H1 (cell line): ENCODE results near the gene HFM1. TPM values are rescaled to one million over a fixed set of nuclear protein-coding genes. Genes with fewer than 3 reads are reported as not detected.

ENCODE experiments used
- CTCF ChIA-PET: fragments of 300-600 bp; sonication (Branson Sonifier 250); formaldehyde crosslinking; loops from one replicate; lab custom pipeline; 2021; ENCODE audit not compliant: partially characterized antibody; lab: Charles Lee
- POLR2A ChIA-PET: fragments of 300-600 bp; sonication (Branson Sonifier 250); formaldehyde crosslinking; loops from one replicate; lab custom pipeline; 2021; ENCODE audit warnings: inconsistent platforms; ENCODE audit not compliant: partially characterized antibody; lab: Charles Lee
- DNase-seq, 2 experiments: peaks; one replicate each; pipeline versions ENCODE4 v3.0.0 to v3.0.0-alpha.2; 2010 to 2022; ENCODE audit warnings: low spot score in 2 of 2, low read depth in 1 of 2, mixed read lengths in 1 of 2
- FAIRE-seq: peaks from 2 replicates; lab custom pipeline; 2011; peaks lifted over from hg19 to GRCh38; lab: Jason Lieb, UNC
- H2AFZ ChIP-seq: 2 replicates; pipeline ENCODE4 v1.8.1; 2012; ENCODE audit warnings: low read length, inconsistent platforms
- H2AK5ac ChIP-seq: 2 replicates; pipeline ENCODE4 v1.6.1; 2013; ENCODE audit warnings: low read depth, low read length
- H2BK120ac ChIP-seq: replicated peaks from 2 replicates; pipeline ENCODE3; 2013; ENCODE audit warnings: low read depth, low read length, inconsistent platforms
- H2BK12ac ChIP-seq: 2 replicates; pipeline ENCODE4 v1.6.1; 2013; ENCODE audit warnings: low read depth, low read length
- H2BK15ac ChIP-seq: 2 replicates; pipeline ENCODE4 v1.6.1; 2013; ENCODE audit warnings: low read length
- H2BK20ac ChIP-seq: 2 replicates; pipeline ENCODE4 v1.6.1; 2013; ENCODE audit warnings: low read length
- H2BK5ac ChIP-seq: 2 replicates; pipeline ENCODE4 v1.6.1; 2013; ENCODE audit warnings: low read depth, low read length
- H3K14ac ChIP-seq: 2 replicates; pipeline ENCODE4 v1.6.1; 2013; ENCODE audit warnings: inconsistent platforms; ENCODE audit not compliant: insufficient read length
- H3K18ac ChIP-seq: 2 replicates; pipeline ENCODE4 v1.6.1; 2013; ENCODE audit warnings: low read length; ENCODE audit errors: extremely low read depth
- H3K23ac ChIP-seq: 2 replicates; pipeline ENCODE4 v1.6.1; 2013; ENCODE audit warnings: inconsistent platforms; ENCODE audit not compliant: insufficient read length
- H3K23me2 ChIP-seq: 2 replicates; pipeline ENCODE4 v1.6.1; 2013; ENCODE audit warnings: low read depth, low read length
- H3K27ac ChIP-seq: 2 replicates; pipeline ENCODE4 v1.6.1; 2011; ENCODE audit warnings: low read depth, low read length, inconsistent platforms
- H3K27me3 ChIP-seq, 4 experiments: replicated peaks in 1 of 4; 1 replicate in 1 of 4; 2 replicates in 3 of 4; pipeline versions ENCODE4 v1.6.1 to v1.8.1; 2011 to 2013; ENCODE audit warnings: low read length in 3 of 4, mild to moderate bottlenecking in 3 of 4, inconsistent platforms in 2 of 4, mixed read lengths in 2 of 4, moderate library complexity in 1 of 4; ENCODE audit not compliant: control insufficient read depth in 3 of 4, insufficient read depth in 3 of 4; ENCODE audit errors: extremely low read depth in 1 of 4
- H3K36me3 ChIP-seq, 4 experiments: 2 replicates each; pipeline versions ENCODE4 v1.6.1 to v1.8.1; 2011 to 2013; ENCODE audit warnings: mild to moderate bottlenecking in 4 of 4, low read length in 3 of 4, moderate library complexity in 2 of 4, control low read depth in 1 of 4, inconsistent platforms in 1 of 4; ENCODE audit not compliant: insufficient read depth in 4 of 4, control insufficient read depth in 2 of 4
- H3K4ac ChIP-seq: replicated peaks from 2 replicates; pipeline ENCODE3; 2013; ENCODE audit warnings: low read length, low read depth, mixed read lengths, inconsistent platforms; ENCODE audit not compliant: insufficient read length
- H3K4me1 ChIP-seq, 4 experiments: replicated peaks in 1 of 4; 1 replicate in 1 of 4; 2 replicates in 3 of 4; pipeline versions ENCODE4 v1.6.1 to v1.8.1; 2011 to 2013; ENCODE audit warnings: low read length in 3 of 4, inconsistent platforms in 2 of 4, mixed read lengths in 1 of 4; ENCODE audit not compliant: insufficient read depth in 4 of 4, control insufficient read depth in 3 of 4
- H3K4me2 ChIP-seq, 2 experiments: 2 replicates each; pipeline versions ENCODE4 v1.6.1 to v1.8.1; 2011 to 2013; ENCODE audit warnings: low read depth in 2 of 2, low read length in 2 of 2, control low read depth in 1 of 2, inconsistent platforms in 1 of 2, mild to moderate bottlenecking in 1 of 2; ENCODE audit not compliant: insufficient read depth in 1 of 2
- H3K4me3 ChIP-seq, 4 experiments: fragments of 200-600, 300-600 bp in 1 of 4; sonication (generic), shearing (Covaris generic), sonication (Bioruptor Twin) in 1 of 4; 2 replicates each; pipeline versions ENCODE4 v1.5.1 to v1.8.1; 2011 to 2016; ENCODE audit warnings: low read length in 4 of 4, low read depth in 3 of 4, control low read depth in 2 of 4, inconsistent platforms in 2 of 4, mild to moderate bottlenecking in 2 of 4, mixed read lengths in 1 of 4, moderate library complexity in 1 of 4; ENCODE audit not compliant: insufficient read depth in 2 of 4; ENCODE audit errors: extremely low read depth in 1 of 4
- H3K56ac ChIP-seq: replicated peaks from 2 replicates; pipeline ENCODE3; 2013; ENCODE audit warnings: low read depth, mild to moderate bottlenecking, mixed read lengths, low read length, inconsistent platforms; ENCODE audit not compliant: insufficient read length
- H3K79me1 ChIP-seq: 2 replicates; pipeline ENCODE4 v1.6.1; 2013; ENCODE audit warnings: low read depth, low read length, control low read depth
- H3K79me2 ChIP-seq, 2 experiments: 2 replicates each; pipeline versions ENCODE4 v1.6.1 to v1.8.1; 2012 to 2013; ENCODE audit warnings: low read length in 2 of 2, mild to moderate bottlenecking in 2 of 2, inconsistent platforms in 1 of 2; ENCODE audit not compliant: insufficient read depth in 2 of 2, control insufficient read depth in 1 of 2
- H3K9ac ChIP-seq, 4 experiments: replicated peaks in 1 of 4; 1 replicate in 1 of 4; 2 replicates in 3 of 4; pipeline versions ENCODE4 v1.6.1 to v1.8.1; 2011 to 2013; ENCODE audit warnings: low read depth in 3 of 4, low read length in 3 of 4, control low read depth in 2 of 4, mild to moderate bottlenecking in 2 of 4, moderate library complexity in 2 of 4, inconsistent platforms in 1 of 4; ENCODE audit errors: extremely low read depth in 1 of 4
- H3K9me3 ChIP-seq, 2 experiments: 2 replicates each; pipeline versions ENCODE4 v1.6.1 to v1.8.1; 2012 to 2013; ENCODE audit warnings: mild to moderate bottlenecking in 2 of 2, moderate library complexity in 2 of 2, control low read depth in 1 of 2, inconsistent platforms in 1 of 2, low read depth in 1 of 2, low read length in 1 of 2, mixed read lengths in 1 of 2; ENCODE audit not compliant: insufficient read depth in 2 of 2
- H4K20me1 ChIP-seq, 2 experiments: replicated peaks in 1 of 2; 2 replicates each; pipeline versions ENCODE3 to v1.8.1; 2011 to 2013; ENCODE audit warnings: inconsistent platforms in 2 of 2, low read length in 2 of 2, mild to moderate bottlenecking in 1 of 2; ENCODE audit not compliant: insufficient read depth in 2 of 2, control insufficient read depth in 1 of 2
- H4K5ac ChIP-seq: 2 replicates; pipeline ENCODE4 v1.6.1; 2013; ENCODE audit warnings: low read length, low read depth, mixed read lengths, inconsistent platforms; ENCODE audit not compliant: insufficient read length
- H4K8ac ChIP-seq: 2 replicates; pipeline ENCODE4 v1.8.0; 2013; ENCODE audit warnings: mild to moderate bottlenecking, moderate library complexity, low read length, inconsistent platforms; ENCODE audit not compliant: insufficient read depth; ENCODE audit errors: extremely low read depth
- H4K91ac ChIP-seq: replicated peaks from 2 replicates; pipeline ENCODE3; 2013; ENCODE audit warnings: low read length, mixed read lengths, inconsistent platforms; ENCODE audit not compliant: insufficient read length
- BRCA1 ChIP-seq: IDR thresholded peaks from 2 replicates; pipeline ENCODE4 v1.6.1; 2012; ENCODE audit warnings: low read depth, low read length, improper control_type of control experiment
- EGR1 ChIP-seq: IDR thresholded peaks from 2 replicates; pipeline ENCODE4 v1.6.1; 2011; ENCODE audit warnings: low read depth, low read length, borderline replicate concordance
- KDM1A ChIP-seq: fragments of 200-600, 300-600 bp; sonication (generic); IDR thresholded peaks from 2 replicates; pipeline ENCODE4 v1.7.1; 2016; ENCODE audit warnings: mild to moderate bottlenecking, low read length, borderline replicate concordance
- KDM4A ChIP-seq: IDR thresholded peaks from one replicate; pipeline ENCODE4 v1.7.1; 2012; ENCODE audit warnings: low read depth, mild to moderate bottlenecking, moderate library complexity, low read length, inconsistent platforms; ENCODE audit not compliant: severe bottlenecking
- NRF1 ChIP-seq: IDR thresholded peaks from 2 replicates; pipeline ENCODE4 v1.6.1; 2011; ENCODE audit warnings: mild to moderate bottlenecking, low read depth, low read length, improper control_type of control experiment
- POU5F1 ChIP-seq: IDR thresholded peaks from 2 replicates; pipeline ENCODE4 v1.6.1; 2011; ENCODE audit warnings: low read depth, mild to moderate bottlenecking, low read length, moderate library complexity
- RBBP5 ChIP-seq: IDR thresholded peaks from 2 replicates; pipeline ENCODE4 v1.7.1; 2012; ENCODE audit warnings: low read depth, mild to moderate bottlenecking, inconsistent platforms, low read length, moderate library complexity, borderline replicate concordance
- RNF2 ChIP-seq: fragments of 200-900, 300-1000 bp; sonication (generic); IDR thresholded peaks from 2 replicates; pipeline ENCODE4 v1.7.1; 2016; ENCODE audit warnings: borderline replicate concordance, low read depth, mild to moderate bottlenecking, antibody characterized with exemption, low read length; ENCODE audit not compliant: poor library complexity, severe bottlenecking; ENCODE audit errors: missing control alignments
- SIN3A ChIP-seq, 2 experiments: IDR thresholded peaks in 1 of 2; conservative IDR thresholded peaks in 1 of 2; 2 replicates each; pipeline ENCODE4 v1.6.1; 2011 to 2012; ENCODE audit warnings: low read length in 2 of 2, improper control_type of control experiment in 1 of 2, low read depth in 1 of 2, mild to moderate bottlenecking in 1 of 2
- SP2 ChIP-seq: IDR thresholded peaks from 2 replicates; pipeline ENCODE4 v1.6.1; 2012; ENCODE audit warnings: mild to moderate bottlenecking, low read length, inconsistent platforms
- TEAD4 ChIP-seq: IDR thresholded peaks from 2 replicates; pipeline ENCODE4 v1.6.1; 2012; ENCODE audit warnings: low read depth, low read length, inconsistent platforms, mixed read lengths
- WGBS, 2 experiments: shearing (Covaris generic) in 1 of 2; methylation state at CpG; one replicate each; pipeline versions ENCODE4 v1.1.6 to v1.1.7; 2013 to 2015; ENCODE audit warnings: low lambda C conversion rate in 2 of 2, mixed read lengths in 2 of 2, inconsistent platforms in 1 of 2, low coverage in 1 of 2, missing lambda C conversion rate in 1 of 2; ENCODE audit not compliant: insufficient replicate concordance in 2 of 2, insufficient coverage in 1 of 2, insufficient read length in 1 of 2; ENCODE audit errors: extremely low coverage in 1 of 2, missing lambda C conversion rate in 1 of 2; 5-methylcytosine and 5-hydroxymethylcytosine counted together
- polyA plus RNA-seq, 7 experiments: library from polyadenylated mRNA; depleted of rRNA in 3 of 7; stranded (reverse) in 5 of 7; unstranded in 2 of 7; fragments of >200 nt in 5 of 7; fragments of 200-250 nt in 2 of 7; gene quantifications; 1 replicate in 5 of 7; 2 replicates in 1 of 7; 4 replicates in 1 of 7; pipeline versions ENCODE4 v1.2.1 to v1.2.3, GENCODE V29; 2011 to 2013; ENCODE audit warnings: missing spikeins in 2 of 7, mixed read lengths in 2 of 7
- total RNA-seq: library from RNA; stranded (reverse); fragmentation: NEBNext Ultra II Directional; extraction: Animal tissue kit (Norgen Biotek cat#: 25700); gene quantifications from 2 replicates; pipeline ENCODE4 v1.2.1, GENCODE V29; 2021

Gene HFM1
- total and polyA plus RNA-seq, 2 of the 8 experiments (the other 6 are each of a cell fraction or from before 2014, with no cell fraction given): 0.23 to 1.2 TPM

DNA sequence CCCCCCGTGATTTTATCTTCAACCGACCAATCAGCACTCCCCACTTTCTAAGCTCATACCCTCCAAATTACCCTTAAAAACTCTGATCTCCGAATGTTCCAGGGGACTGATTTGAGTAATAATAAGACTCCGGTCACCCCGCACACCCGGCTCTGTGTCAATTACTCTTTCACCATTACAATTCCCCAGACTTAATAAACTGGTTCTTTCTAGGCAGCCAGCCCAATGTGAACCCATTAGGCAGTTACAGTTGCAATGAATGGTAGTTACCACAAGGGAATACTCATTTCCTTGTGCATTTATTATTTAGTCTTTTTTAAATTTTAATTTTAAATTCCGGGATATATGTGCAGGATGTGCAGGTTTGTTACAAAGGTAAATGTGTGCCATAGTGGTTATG is 177.9 kb downstream of the HFM1 start:
- Histone ChIP-seq H4K91ac (no peak overlapping the region), H3K56ac (no peak overlapping the region), H2AFZ (no peak overlapping the region), H3K4me1 (no peaks in the 10 kb centered on the region; a peak in 1 of 7 replicates), H2BK120ac (no peak overlapping the region), H3K27me3 (no peaks in the 10 kb centered on the region), H2AK5ac (no peak overlapping the region), H4K5ac (no peak overlapping the region), H3K4me3 (no peak overlapping the region), H3K4me2 (no peak overlapping the region), H3K23me2 (no peaks in the 10 kb centered on the region), H4K20me1 (no peaks in the 10 kb centered on the region), H3K36me3 (no peaks in the 10 kb centered on the region), H3K23ac (no peak overlapping the region), H4K8ac (no peak overlapping the region), H2BK5ac (no peak overlapping the region), H3K4ac (no peak overlapping the region), H3K18ac (no peak overlapping the region), H3K27ac (no peak overlapping the region), H3K79me1 (no peaks in the 10 kb centered on the region), H2BK12ac (no peak overlapping the region), H2BK20ac (no peak overlapping the region), H3K9ac (no peak overlapping the region), H3K14ac (no peak overlapping the region), H2BK15ac (no peak overlapping the region), H3K79me2 (no peaks in the 10 kb centered on the region), H3K9me3 (no peaks in the 10 kb centered on the region)
- ChIA-PET POLR2A (no interaction called here), CTCF (interaction anchor here (0.6 to 2.3 kb wide), 4 partner anchors 10 to 16 kb away, joined by 3 to 8 read pairs (median 4); no protein-coding TSS in a partner anchor)
- TF ChIP-seq RBBP5 (no peak), KDM4A (no peak), SP2 (no peak), EGR1 (no peak), BRCA1 (no peak), NRF1 (no peak), KDM1A (no peak), RNF2 (no peak), SIN3A (conservative IDR thresholded peaks at IDR 0.05 in 1 of 2, IDR thresholded peaks at IDR 0.05 in 1 of 2; ENCODE audit: low read depth in 1 of 2, low read length in 2 of 2) (no peak), POU5F1 (no peak), TEAD4 (no peak)
- WGBS, 2 experiments: 87% methylated on average over 7 of the region's 7 CpGs; no CpG with 5 or more reads in 1 of the 2 experiments
- DNase-seq (no peak), FAIRE-seq (no peak)
